ENCODE measurements around the gene LPAR2. TPM values are rescaled to one million over a fixed set of nuclear protein-coding genes. Genes with fewer than 3 reads are reported as not detected.

The LPAR2 gene
- polyA plus RNA-seq, 1 of the 3 experiments (the other 2 are of a cell fraction), result 4.5 TPM

- POLR2A ChIA-PET, result no interaction called here
These were observed 30.2 kb downstream of the LPAR2 start for GRCh38 chr19:19597809-19598306.

More at GRCh38 chr19:19597809-19598306, 30.2 kb downstream of the LPAR2 start:
- Histone ChIP-seq H3F3A (replicated peaks; ENCODE audit: insufficient read depth) (peaks cover 3% of the 10 kb centered on the region), H3K79me2 (ENCODE audit: insufficient read depth) (no peaks in the 10 kb centered on the region), H3K4me1 (ENCODE audit: control insufficient read depth in 1 of 2, insufficient read depth in 2 of 2, low read depth in 1 of 2, low read length in 1 of 2) (peaks cover 0 to 8% of the 10 kb centered on the region in 2 experiments; a peak in 1 of 4 replicates), H3K4me2 (no peak overlapping the region), H3K36me3 (replicated peaks in 1 of 2; ENCODE audit: control insufficient read depth in 1 of 2, insufficient read depth in 2 of 2, low read length in 1 of 2) (no peaks in the 10 kb centered on the region), H3K9me2 (no peaks in the 10 kb centered on the region), H4K20me1 (ENCODE audit: insufficient read depth) (no peaks in the 10 kb centered on the region), H3K9ac (no peak overlapping the region), H3K9me3 (no peaks in the 10 kb centered on the region), H3K4me3 (ENCODE audit: low read depth in 2 of 2, low read length in 1 of 2) (no peak overlapping the region), H2AFZ (ENCODE audit: low read depth) (no peak overlapping the region), H3K27me3 (ENCODE audit: insufficient read depth) (no peaks in the 10 kb centered on the region), H3K27ac (ENCODE audit: low read depth in 2 of 2, low read length in 1 of 2) (no peak overlapping the region)
- TF ChIP-seq, protein P1, sequence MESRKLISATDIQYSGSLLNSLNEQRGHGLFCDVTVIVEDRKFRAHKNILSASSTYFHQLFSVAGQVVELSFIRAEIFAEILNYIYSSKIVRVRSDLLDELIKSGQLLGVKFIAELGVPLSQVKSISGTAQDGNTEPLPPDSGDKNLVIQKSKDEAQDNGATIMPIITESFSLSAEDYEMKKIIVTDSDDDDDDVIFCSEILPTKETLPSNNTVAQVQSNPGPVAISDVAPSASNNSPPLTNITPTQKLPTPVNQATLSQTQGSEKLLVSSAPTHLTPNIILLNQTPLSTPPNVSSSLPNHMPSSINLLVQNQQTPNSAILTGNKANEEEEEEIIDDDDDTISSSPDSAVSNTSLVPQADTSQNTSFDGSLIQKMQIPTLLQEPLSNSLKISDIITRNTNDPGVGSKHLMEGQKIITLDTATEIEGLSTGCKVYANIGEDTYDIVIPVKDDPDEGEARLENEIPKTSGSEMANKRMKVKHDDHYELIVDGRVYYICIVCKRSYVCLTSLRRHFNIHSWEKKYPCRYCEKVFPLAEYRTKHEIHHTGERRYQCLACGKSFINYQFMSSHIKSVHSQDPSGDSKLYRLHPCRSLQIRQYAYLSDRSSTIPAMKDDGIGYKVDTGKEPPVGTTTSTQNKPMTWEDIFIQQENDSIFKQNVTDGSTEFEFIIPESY (IDR thresholded peaks at IDR 0.05; ENCODE audit: borderline replicate concordance, low read depth), result no peak
- no peak for TF ChIP-seq MEF2A (IDR thresholded peaks at IDR 0.05; ENCODE audit: borderline replicate concordance, low read depth)
- TF ChIP-seq, protein P2, sequence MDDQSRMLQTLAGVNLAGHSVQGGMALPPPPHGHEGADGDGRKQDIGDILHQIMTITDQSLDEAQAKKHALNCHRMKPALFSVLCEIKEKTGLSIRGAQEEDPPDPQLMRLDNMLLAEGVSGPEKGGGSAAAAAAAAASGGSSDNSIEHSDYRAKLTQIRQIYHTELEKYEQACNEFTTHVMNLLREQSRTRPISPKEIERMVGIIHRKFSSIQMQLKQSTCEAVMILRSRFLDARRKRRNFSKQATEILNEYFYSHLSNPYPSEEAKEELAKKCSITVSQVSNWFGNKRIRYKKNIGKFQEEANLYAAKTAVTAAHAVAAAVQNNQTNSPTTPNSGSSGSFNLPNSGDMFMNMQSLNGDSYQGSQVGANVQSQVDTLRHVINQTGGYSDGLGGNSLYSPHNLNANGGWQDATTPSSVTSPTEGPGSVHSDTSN (IDR thresholded peaks at IDR 0.05), result no peak
- no peak for TF ChIP-seq TCF12 (IDR thresholded peaks at IDR 0.05)
- no peak for TF ChIP-seq NRF1 (IDR thresholded peaks at IDR 0.05; ENCODE audit: low read depth, low read length)
- TF ChIP-seq RXRA (IDR thresholded peaks at IDR 0.05; ENCODE audit: borderline replicate concordance, low read depth), result no peak
- TF ChIP-seq RFX5 (IDR thresholded peaks at IDR 0.05; ENCODE audit: low read length), result no peak
- TF ChIP-seq GATA2 (CRISPR knock-in tag; IDR thresholded peaks at IDR 0.05), result no peak
- no peak for TF ChIP-seq GABPA (IDR thresholded peaks at IDR 0.05; ENCODE audit: low read depth)
- TF ChIP-seq JUND (IDR thresholded peaks at IDR 0.05), result no peak
- TF ChIP-seq ELF1 (IDR thresholded peaks at IDR 0.05), result no peak
- TF ChIP-seq, protein P3, sequence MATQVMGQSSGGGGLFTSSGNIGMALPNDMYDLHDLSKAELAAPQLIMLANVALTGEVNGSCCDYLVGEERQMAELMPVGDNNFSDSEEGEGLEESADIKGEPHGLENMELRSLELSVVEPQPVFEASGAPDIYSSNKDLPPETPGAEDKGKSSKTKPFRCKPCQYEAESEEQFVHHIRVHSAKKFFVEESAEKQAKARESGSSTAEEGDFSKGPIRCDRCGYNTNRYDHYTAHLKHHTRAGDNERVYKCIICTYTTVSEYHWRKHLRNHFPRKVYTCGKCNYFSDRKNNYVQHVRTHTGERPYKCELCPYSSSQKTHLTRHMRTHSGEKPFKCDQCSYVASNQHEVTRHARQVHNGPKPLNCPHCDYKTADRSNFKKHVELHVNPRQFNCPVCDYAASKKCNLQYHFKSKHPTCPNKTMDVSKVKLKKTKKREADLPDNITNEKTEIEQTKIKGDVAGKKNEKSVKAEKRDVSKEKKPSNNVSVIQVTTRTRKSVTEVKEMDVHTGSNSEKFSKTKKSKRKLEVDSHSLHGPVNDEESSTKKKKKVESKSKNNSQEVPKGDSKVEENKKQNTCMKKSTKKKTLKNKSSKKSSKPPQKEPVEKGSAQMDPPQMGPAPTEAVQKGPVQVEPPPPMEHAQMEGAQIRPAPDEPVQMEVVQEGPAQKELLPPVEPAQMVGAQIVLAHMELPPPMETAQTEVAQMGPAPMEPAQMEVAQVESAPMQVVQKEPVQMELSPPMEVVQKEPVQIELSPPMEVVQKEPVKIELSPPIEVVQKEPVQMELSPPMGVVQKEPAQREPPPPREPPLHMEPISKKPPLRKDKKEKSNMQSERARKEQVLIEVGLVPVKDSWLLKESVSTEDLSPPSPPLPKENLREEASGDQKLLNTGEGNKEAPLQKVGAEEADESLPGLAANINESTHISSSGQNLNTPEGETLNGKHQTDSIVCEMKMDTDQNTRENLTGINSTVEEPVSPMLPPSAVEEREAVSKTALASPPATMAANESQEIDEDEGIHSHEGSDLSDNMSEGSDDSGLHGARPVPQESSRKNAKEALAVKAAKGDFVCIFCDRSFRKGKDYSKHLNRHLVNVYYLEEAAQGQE (IDR thresholded peaks at IDR 0.05; ENCODE audit: low read depth, low read length), result no peak
- no peak for TF ChIP-seq FOSL2 (IDR thresholded peaks at IDR 0.05; ENCODE audit: borderline replicate concordance, low read depth)
- TF ChIP-seq, protein P4, sequence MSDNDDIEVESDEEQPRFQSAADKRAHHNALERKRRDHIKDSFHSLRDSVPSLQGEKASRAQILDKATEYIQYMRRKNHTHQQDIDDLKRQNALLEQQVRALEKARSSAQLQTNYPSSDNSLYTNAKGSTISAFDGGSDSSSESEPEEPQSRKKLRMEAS (IDR thresholded peaks at IDR 0.05; ENCODE audit: low read depth), result no peak
- TF ChIP-seq FOXJ3 (CRISPR knock-in tag; IDR thresholded peaks at IDR 0.05), result no peak
- CTCF ChIA-PET, result interaction anchor here (1.9 kb wide), 1 partner anchor 43 kb away, joined by 5 read pairs; no protein-coding TSS in a partner anchor
- DNase-seq, result no peak
- 88% methylated on average over 8 of the region's 8 CpGs for WGBS (ENCODE audit: low lambda C conversion rate)
